Measurements from ENCODE around the gene MGAT4B.

- TF ChIP-seq CTCF (optimal IDR thresholded peaks at IDR 0.05 in 1 of 3, IDR thresholded peaks at IDR 0.05 in 1 of 3, conservative IDR thresholded peaks at IDR 0.05 in 1 of 3; ENCODE audit: extremely low read depth in 1 of 3, insufficient read depth in 2 of 3, low read length in 3 of 3) (no peak), EZH2 (IDR thresholded peaks at IDR 0.05; ENCODE audit: low read length) (no peak)
Observed at GRCh38 chr5:179832039-179832745, 25.5 kb upstream of the MGAT4B start.

All from keratinocyte (primary cell).